ENCODE data around the gene PCBP3.
"Not testable (repeated sequence)": the region's sequence is repeated elsewhere in the genome, so short reads cannot be mapped to it uniquely, and the experiment has no call there.

PCBP3 gene

GRCh38 chr21:45940091-45940490 is 296.6 kb downstream of the PCBP3 start:
- DNase-seq, result no peak

GRCh38 chr21:45940621-45941337 is 297.3 kb downstream of the PCBP3 start:
- no peak for DNase-seq

- no peak for DNase-seq
Measured at GRCh38 chr21:45941338-45941710, 297.8 kb downstream of the PCBP3 start.

- DNase-seq, result no peak
Measured at GRCh38 chr21:45941717-45942546, 298.4 kb downstream of the PCBP3 start.

GRCh38 chr21:45942755-45943629 is 299.5 kb downstream of the PCBP3 start:
- DNase-seq, result no peak

GRCh38 chr21:45943630-45944540 is 300.4 kb downstream of the PCBP3 start:
- no peak for DNase-seq

- DNase-seq, result no peak
Measured at GRCh38 chr21:45944601-45945000, 301.1 kb downstream of the PCBP3 start.

GRCh38 chr21:45945066-45945867 is 301.7 kb downstream of the PCBP3 start:
- no peak for DNase-seq

- DNase-seq, result no peak
Measured at GRCh38 chr21:45945868-45946210, 302.3 kb downstream of the PCBP3 start.

GRCh38 chr21:45947296-45947695 is 303.8 kb downstream of the PCBP3 start:
- no peak for DNase-seq

GRCh38 chr21:45947716-45948255 is 304.3 kb downstream of the PCBP3 start:
- no peak for DNase-seq

- DNase-seq, result no peak
Measured at GRCh38 chr21:45948576-45949141, 305.1 kb downstream of the PCBP3 start.

GRCh38 chr21:45949928-45950739 is 306.6 kb downstream of the PCBP3 start:
- no peak for DNase-seq

GRCh38 chr21:45950740-45951515 is 307.4 kb downstream of the PCBP3 start:
- no peak for DNase-seq

GRCh38 chr21:45951676-45952075 is 308.2 kb downstream of the PCBP3 start:
- no peak for DNase-seq

GRCh38 chr21:45952527-45952926 is 309.0 kb downstream of the PCBP3 start:
- DNase-seq, result not testable (repeated sequence)

GRCh38 chr21:45952974-45953373 is 309.4 kb downstream of the PCBP3 start:
- no peak for DNase-seq

- DNase-seq, result no peak
Measured at GRCh38 chr21:45954261-45954660, 310.7 kb downstream of the PCBP3 start.

- no peak for DNase-seq
Measured at GRCh38 chr21:45954921-45955320, 311.4 kb downstream of the PCBP3 start.
